Memory B cell (primary cell): Measurements from ENCODE around the gene PEAK3.
A peak's percentile ranks its signal among the peaks of the same experiment; 100 is the strongest.
"Not testable (repeated sequence)": the region's sequence is repeated elsewhere in the genome, so short reads cannot be mapped to it uniquely, and the experiment has no call there.

Experiments used
- ATAC-seq: fragments of 150-1000 bp; cut with Tn5 transposase; 2 replicates; pipeline ENCODE4 v1.10.0; 2021; ENCODE audit warnings: low read depth, mild to moderate bottlenecking, moderate library complexity
- DNase-seq, 2 donors: peaks; one replicate each; pipeline ENCODE4 v3.0.0; 2022; ENCODE audit warnings: low spot score in 2 of 2
- H3K27ac Mint-ChIP-seq: one replicate; pipeline ENCODE4 v1.8.0; 2022; ENCODE audit warnings: mild to moderate bottlenecking, moderate library complexity, mixed read lengths
- H3K27me3 Mint-ChIP-seq: one replicate; pipeline ENCODE4 v1.8.0; 2022; ENCODE audit warnings: mixed read lengths
- H3K36me3 Mint-ChIP-seq: one replicate; pipeline ENCODE4 v1.8.0; 2022; ENCODE audit warnings: mild to moderate bottlenecking, mixed read lengths
- H3K4me1 Mint-ChIP-seq: one replicate; pipeline ENCODE4 v1.8.0; 2022; ENCODE audit warnings: mixed read lengths
- H3K4me3 Mint-ChIP-seq: one replicate; pipeline ENCODE4 v1.8.0; 2022; ENCODE audit warnings: mild to moderate bottlenecking, moderate library complexity, mixed read lengths
- H3K9me3 Mint-ChIP-seq: one replicate; pipeline ENCODE4 v1.8.0; 2022; ENCODE audit warnings: mixed read lengths

Gene PEAK3

GRCh38 chr19:2288338-2288817, 6.4 kb upstream of the PEAK3 start:
- H3K4me3 Mint-ChIP-seq: peak overlapping the region; percentile 96
- peak overlapping the region; percentile 78 for H3K27ac Mint-ChIP-seq
- DNase-seq: no peak
- no peak for ATAC-seq
- H3K9me3 Mint-ChIP-seq: no peaks in the 10 kb centered on the region
- H3K36me3 Mint-ChIP-seq: peaks cover 8% of the 10 kb centered on the region
- peaks cover 21% of the 10 kb centered on the region for H3K4me1 Mint-ChIP-seq
- no peaks in the 10 kb centered on the region for H3K27me3 Mint-ChIP-seq

- H3K27me3 Mint-ChIP-seq: no peaks in the 10 kb centered on the region
- H3K36me3 Mint-ChIP-seq: peaks cover 4% of the 10 kb centered on the region
- DNase-seq (no peak), ATAC-seq (no peak)
- no peaks in the 10 kb centered on the region for H3K9me3 Mint-ChIP-seq
- H3K4me3 Mint-ChIP-seq: peak overlapping the region; percentile 30
- H3K27ac Mint-ChIP-seq: peak overlapping the region; percentile 78
- peaks cover 21% of the 10 kb centered on the region for H3K4me1 Mint-ChIP-seq
These were observed 5.8 kb upstream of the PEAK3 start for GRCh38 chr19:2287585-2288337.

- Mint-ChIP-seq H3K4me3 (no peak overlapping the region), H3K36me3 (no peaks in the 10 kb centered on the region), H3K27ac (peak overlapping the region; percentile 38), H3K4me1 (peaks cover 25% of the 10 kb centered on the region), H3K27me3 (no peaks in the 10 kb centered on the region), H3K9me3 (no peaks in the 10 kb centered on the region)
- DNase-seq (no peak), ATAC-seq (no peak)
These were observed 4.6 kb upstream of the PEAK3 start for GRCh38 chr19:2286402-2287140.

- no peak overlapping the region for H3K27ac Mint-ChIP-seq
- H3K4me3 Mint-ChIP-seq: no peak overlapping the region
- no peaks in the 10 kb centered on the region for H3K36me3 Mint-ChIP-seq
- H3K9me3 Mint-ChIP-seq: no peaks in the 10 kb centered on the region
- ATAC-seq (no peak), DNase-seq (no peak)
- H3K27me3 Mint-ChIP-seq: no peaks in the 10 kb centered on the region
- H3K4me1 Mint-ChIP-seq: peaks cover 20% of the 10 kb centered on the region
These were observed 2.0 kb upstream of the PEAK3 start for GRCh38 chr19:2283835-2284507.

- peak overlapping the region; percentile 28 for H3K27ac Mint-ChIP-seq
- peaks cover 12% of the 10 kb centered on the region for H3K4me1 Mint-ChIP-seq
- no peaks in the 10 kb centered on the region for H3K9me3 Mint-ChIP-seq
- no peak for DNase-seq
- H3K4me3 Mint-ChIP-seq: peak overlapping the region; percentile 54
- no peak for ATAC-seq
- H3K36me3 Mint-ChIP-seq: no peaks in the 10 kb centered on the region
- H3K27me3 Mint-ChIP-seq: no peaks in the 10 kb centered on the region
These were observed 875 bp upstream of the PEAK3 start for GRCh38 chr19:2282862-2283237.

- Mint-ChIP-seq H3K4me3 (peak overlapping the region; percentile 76), H3K4me1 (peaks cover 11% of the 10 kb centered on the region), H3K27ac (peak overlapping the region; percentile 37)
- ATAC-seq, H3K36me3 Mint-ChIP-seq, H3K27me3 Mint-ChIP-seq, H3K9me3 Mint-ChIP-seq, DNase-seq: not testable (repeated sequence)
These were observed 512 bp downstream of the PEAK3 start for GRCh38 chr19:2281265-2282061.

- Mint-ChIP-seq H3K4me3 (no peak overlapping the region), H3K4me1 (peaks cover 11% of the 10 kb centered on the region), H3K9me3 (no peaks in the 10 kb centered on the region), H3K27me3 (no peaks in the 10 kb centered on the region), H3K36me3 (no peaks in the 10 kb centered on the region), H3K27ac (no peak overlapping the region)
- DNase-seq (no peak), ATAC-seq (no peak)
These were observed 1.2 kb downstream of the PEAK3 start for GRCh38 chr19:2280633-2281264.

- H3K4me3 Mint-ChIP-seq: no peak overlapping the region
- no peaks in the 10 kb centered on the region for H3K27me3 Mint-ChIP-seq
- H3K9me3 Mint-ChIP-seq: no peaks in the 10 kb centered on the region
- peak overlapping the region; percentile 67 for H3K27ac Mint-ChIP-seq
- peaks cover 24% of the 10 kb centered on the region for H3K4me1 Mint-ChIP-seq
- peaks cover 10% of the 10 kb centered on the region for H3K36me3 Mint-ChIP-seq
- DNase-seq: no peak
- no peak for ATAC-seq
These were observed 3.4 kb downstream of the PEAK3 start for GRCh38 chr19:2278459-2279158.

GRCh38 chr19:2277138-2277537, 4.8 kb downstream of the PEAK3 start:
- Mint-ChIP-seq H3K4me3 (no peak overlapping the region), H3K9me3 (no peaks in the 10 kb centered on the region), H3K36me3 (peaks cover 13% of the 10 kb centered on the region), H3K27me3 (no peaks in the 10 kb centered on the region), H3K4me1 (peaks cover 26% of the 10 kb centered on the region), H3K27ac (no peak overlapping the region)
- DNase-seq: no peak
- ATAC-seq: no peak

- no peaks in the 10 kb centered on the region for H3K9me3 Mint-ChIP-seq
- H3K36me3 Mint-ChIP-seq: peaks cover 17% of the 10 kb centered on the region
- H3K27me3 Mint-ChIP-seq: no peaks in the 10 kb centered on the region
- peaks cover 27% of the 10 kb centered on the region for H3K4me1 Mint-ChIP-seq
- ATAC-seq (no peak), DNase-seq (no peak)
- H3K27ac Mint-ChIP-seq: no peak overlapping the region
- H3K4me3 Mint-ChIP-seq: no peak overlapping the region
These were observed 5.5 kb downstream of the PEAK3 start for GRCh38 chr19:2276429-2276986.

GRCh38 chr19:2275588-2276428, 6.2 kb downstream of the PEAK3 start:
- peaks cover 29% of the 10 kb centered on the region for H3K4me1 Mint-ChIP-seq
- no peak overlapping the region for H3K4me3 Mint-ChIP-seq
- peaks cover 21% of the 10 kb centered on the region for H3K36me3 Mint-ChIP-seq
- H3K27ac Mint-ChIP-seq: no peak overlapping the region
- DNase-seq: no peak
- H3K27me3 Mint-ChIP-seq: no peaks in the 10 kb centered on the region
- no peak for ATAC-seq
- H3K9me3 Mint-ChIP-seq: no peaks in the 10 kb centered on the region

- H3K27me3 Mint-ChIP-seq: no peaks in the 10 kb centered on the region
- H3K4me3 Mint-ChIP-seq: no peak overlapping the region
- no peaks in the 10 kb centered on the region for H3K9me3 Mint-ChIP-seq
- ATAC-seq (no peak), DNase-seq (no peak)
- H3K27ac Mint-ChIP-seq: peak overlapping the region; percentile 45
- H3K36me3 Mint-ChIP-seq: peaks cover 23% of the 10 kb centered on the region
- peaks cover 30% of the 10 kb centered on the region for H3K4me1 Mint-ChIP-seq
These were observed 6.9 kb downstream of the PEAK3 start for GRCh38 chr19:2274931-2275535.
